Astrocyte of the cerebellum (primary cell): Measurements from ENCODE around the gene CCDC167.

Experiments used
- DNase-seq: peaks from one replicate; pipeline ENCODE4 v3.0.0-alpha.2; 2011; ENCODE audit warnings: low read depth
- H3K4me3 ChIP-seq: 2 replicates; pipeline ENCODE4 v1.5.1; 2011; ENCODE audit warnings: mild to moderate bottlenecking, low read depth, low read length, moderate library complexity
- CTCF ChIP-seq: IDR thresholded peaks from 2 replicates; pipeline ENCODE4 v1.5.1; 2012; ENCODE audit warnings: low read length, low read depth, moderate library complexity, mild to moderate bottlenecking; ENCODE audit errors: missing control alignments
- in situ Hi-C: cut with HindIII; loops from 2 replicates; pipeline ENCODE4 v1.10.0; 2017; ENCODE audit warnings: low sequenced_read_pairs

Gene CCDC167

DNA sequence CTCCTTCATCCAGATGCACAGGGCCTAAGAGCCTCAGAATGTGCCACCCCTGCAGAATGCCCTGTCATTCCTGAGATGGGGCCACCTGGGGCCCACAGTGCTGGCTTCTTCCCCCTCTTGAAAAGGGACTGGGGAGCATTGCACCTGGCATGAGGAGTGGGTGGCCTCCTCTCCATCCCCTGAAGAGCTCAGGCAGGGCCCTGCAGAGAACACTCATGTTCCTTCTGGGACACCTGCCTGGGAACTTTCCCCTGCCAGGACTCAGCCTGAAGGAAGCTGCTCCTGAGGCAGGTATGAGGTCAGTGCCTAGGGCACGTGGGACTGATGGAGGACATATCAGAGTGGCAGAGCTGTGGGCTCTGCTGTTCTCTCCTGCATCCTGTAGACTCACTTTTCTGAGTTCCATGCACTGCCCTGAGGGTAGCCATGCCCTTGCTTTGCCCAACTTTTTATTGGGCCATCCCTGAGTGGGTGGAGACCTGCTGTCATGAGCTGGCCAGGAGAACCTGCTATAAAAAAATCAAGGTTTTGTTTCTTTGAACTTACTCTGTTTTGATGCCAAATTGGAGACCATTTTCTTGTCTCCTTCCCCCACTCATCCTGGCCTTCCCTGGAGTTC is 19.5 kb downstream of the CCDC167 start:
- DNase-seq = no peak
- in situ Hi-C loops = loop anchor here (25.0 kb wide), 1 partner anchor 182 kb away; no protein-coding TSS in a partner anchor
- H3K4me3 ChIP-seq = no peak overlapping the region
- TF ChIP-seq CTCF = no peak

DNA sequence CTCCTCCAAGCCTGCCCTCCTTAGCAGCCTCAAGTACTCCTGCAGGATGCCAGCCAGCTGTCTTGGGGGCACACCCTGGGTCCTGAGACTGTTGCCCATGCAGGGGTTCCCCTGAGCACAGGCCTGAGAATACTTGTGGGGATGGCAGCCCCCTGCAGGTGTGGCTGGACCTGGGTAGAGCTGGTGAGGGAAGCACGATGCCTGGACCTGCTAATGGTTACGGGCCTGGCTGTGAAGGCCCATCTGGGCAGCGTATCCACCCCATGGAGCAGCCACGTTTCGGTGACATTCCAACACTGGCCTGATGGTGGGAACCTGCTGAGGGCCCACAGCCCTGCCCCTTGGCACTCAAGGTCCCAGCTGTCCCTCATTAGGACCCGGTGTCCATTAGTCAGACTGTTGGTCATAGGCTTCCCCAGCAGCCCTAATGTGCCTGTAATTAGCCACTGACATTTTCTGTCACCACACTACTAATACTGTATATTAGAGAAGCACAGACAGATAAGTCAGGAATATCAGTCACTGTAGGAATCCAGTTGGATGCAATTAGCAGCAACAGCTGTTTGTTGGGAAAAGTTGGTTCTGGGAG is 20.3 kb downstream of the CCDC167 start:
- in situ Hi-C loops = loop anchor here (25.0 kb wide), 1 partner anchor 183 kb away; no protein-coding TSS in a partner anchor

DNA sequence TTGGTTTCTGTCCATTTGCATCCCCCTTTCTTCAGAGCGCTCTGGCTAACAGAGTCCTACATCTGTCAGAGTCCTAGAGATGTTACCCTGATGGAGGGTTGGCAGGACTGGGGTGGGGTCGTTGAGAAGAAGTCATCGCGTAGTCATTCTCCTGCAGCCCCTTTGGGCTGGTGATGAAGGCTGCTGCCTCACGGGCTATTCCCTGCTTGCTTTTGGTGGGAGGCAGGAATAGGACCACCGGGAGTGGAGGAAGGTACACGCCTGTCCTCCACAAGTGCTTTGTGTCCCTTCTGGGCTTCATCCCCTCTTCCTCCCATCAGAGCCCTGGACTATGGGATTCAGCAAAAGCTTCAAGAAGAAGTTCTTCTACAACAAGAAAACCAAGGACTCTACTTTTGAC is 20.9 kb downstream of the CCDC167 start:
- in situ Hi-C loops = loop anchor here (25.0 kb wide), 1 partner anchor 183 kb away; no protein-coding TSS in a partner anchor
- no peak for TF ChIP-seq CTCF
- no peak overlapping the region for H3K4me3 ChIP-seq
- no peak for DNase-seq

More for the DNA sequence above, 20.3 kb downstream of the CCDC167 start:
- no peak for DNase-seq
- no peak for TF ChIP-seq CTCF
- no peak overlapping the region for H3K4me3 ChIP-seq

DNA sequence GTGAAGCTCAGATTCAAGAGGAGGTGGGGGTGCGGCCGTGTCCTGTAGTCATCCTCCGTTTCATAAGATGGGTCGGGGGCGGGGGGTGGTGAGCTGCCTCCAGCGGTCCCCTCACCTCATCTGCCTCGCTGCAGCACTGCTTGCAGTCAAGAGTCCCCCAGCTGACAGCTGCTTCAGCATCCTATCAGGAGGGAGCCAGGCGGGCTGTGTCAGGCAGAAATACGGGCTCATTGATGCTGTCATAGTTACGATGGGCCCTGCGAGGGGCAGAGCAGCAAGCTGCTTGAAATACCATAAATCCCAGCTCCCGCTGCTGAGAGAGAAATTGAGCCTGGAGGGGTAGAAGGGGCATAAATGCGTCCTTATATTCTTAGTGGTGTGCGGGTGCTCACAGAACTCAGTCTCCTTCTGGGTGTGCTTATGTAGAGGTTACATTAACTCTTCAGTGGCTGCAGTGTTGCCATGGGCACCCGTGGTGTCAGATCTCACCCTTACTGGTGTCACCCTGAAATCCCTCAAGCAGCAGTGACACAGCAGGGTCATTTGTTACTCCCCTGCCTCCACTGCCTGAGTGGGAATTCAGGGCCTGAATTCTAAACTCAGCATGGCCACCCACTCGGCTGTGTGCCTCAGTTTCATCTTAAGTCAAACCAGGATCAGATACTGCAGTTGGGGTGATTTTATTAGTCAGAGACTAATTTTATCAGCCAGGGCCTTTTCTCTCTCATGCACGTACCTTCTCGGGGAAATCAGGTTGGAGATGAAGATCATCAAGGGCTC is 21.8 kb downstream of the CCDC167 start:
- TF ChIP-seq CTCF = no peak
- DNase-seq = no peak
- no peak overlapping the region for H3K4me3 ChIP-seq
- in situ Hi-C loops = loop anchor here (25.0 kb wide), 1 partner anchor 184 kb away; no protein-coding TSS in a partner anchor

DNA sequence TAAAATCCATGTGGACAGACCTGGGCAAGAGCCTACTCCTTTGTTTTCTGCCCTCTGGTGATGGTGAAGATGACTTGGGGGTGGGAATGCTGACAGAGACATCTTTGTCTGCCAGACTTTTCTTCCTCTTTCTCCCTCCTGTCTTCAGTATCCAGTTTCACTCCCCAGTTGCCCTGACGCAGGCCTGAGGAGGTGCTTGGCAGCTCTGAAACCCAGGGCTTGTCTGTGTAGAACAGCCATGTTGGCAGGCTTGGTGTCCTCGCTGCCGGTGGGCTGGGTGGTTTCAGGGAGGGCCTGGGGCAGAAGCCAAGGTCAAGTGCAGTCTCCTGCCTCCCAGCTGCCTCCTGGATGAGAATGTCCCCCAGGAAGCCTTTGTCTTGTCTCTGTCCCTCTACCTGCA is 22.5 kb downstream of the CCDC167 start:
- no peak for DNase-seq
- no peak for TF ChIP-seq CTCF
- in situ Hi-C loops = loop anchor here (25.0 kb wide), 1 partner anchor 185 kb away; no protein-coding TSS in a partner anchor
- H3K4me3 ChIP-seq = no peak overlapping the region

DNA sequence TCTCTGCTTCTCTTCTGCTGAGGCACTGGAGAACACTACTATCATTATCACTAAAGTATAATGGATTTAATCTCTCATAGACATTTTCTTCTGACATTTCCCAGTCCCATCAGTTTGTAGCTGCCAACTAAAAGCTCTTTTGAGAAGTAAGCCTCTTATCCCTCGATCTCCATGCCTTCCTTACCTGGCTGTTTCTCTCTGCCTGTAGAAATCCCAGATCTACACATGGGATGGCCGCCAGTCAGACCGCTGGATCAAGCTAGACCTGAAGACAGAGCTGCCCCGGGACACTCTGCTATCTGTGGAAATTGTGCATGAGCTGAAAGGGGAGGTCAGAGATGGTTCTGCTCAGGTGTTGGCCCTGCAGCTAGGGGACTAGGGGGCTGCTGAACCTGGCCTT is 25.4 kb downstream of the CCDC167 start:
- in situ Hi-C loops = no loop called here
- H3K4me3 ChIP-seq = no peak overlapping the region
- TF ChIP-seq CTCF = no peak
- DNase-seq = no peak
